Loucy (cell line): ENCODE data around the gene PCDHGB7.
A peak's percentile ranks its signal among the peaks of the same experiment; 100 is the strongest.

ENCODE experiments used
- EZH2phosphoT487 ChIP-seq: fragments of 200-600 bp; IDR thresholded peaks from 2 replicates; pipeline ENCODE4 v1.6.1; 2018; ENCODE audit warnings: antibody characterized with exemption, mild to moderate bottlenecking, moderate library complexity, borderline replicate concordance
- TF ChIP-seq, protein P1 (sequence below): fragments of 200-600 bp; sonication (generic); conservative IDR thresholded peaks from 2 replicates; pipeline ENCODE4 v1.5.1; 2014; ENCODE audit warnings: mild to moderate bottlenecking, antibody characterized with exemption, low read length

DNA sequence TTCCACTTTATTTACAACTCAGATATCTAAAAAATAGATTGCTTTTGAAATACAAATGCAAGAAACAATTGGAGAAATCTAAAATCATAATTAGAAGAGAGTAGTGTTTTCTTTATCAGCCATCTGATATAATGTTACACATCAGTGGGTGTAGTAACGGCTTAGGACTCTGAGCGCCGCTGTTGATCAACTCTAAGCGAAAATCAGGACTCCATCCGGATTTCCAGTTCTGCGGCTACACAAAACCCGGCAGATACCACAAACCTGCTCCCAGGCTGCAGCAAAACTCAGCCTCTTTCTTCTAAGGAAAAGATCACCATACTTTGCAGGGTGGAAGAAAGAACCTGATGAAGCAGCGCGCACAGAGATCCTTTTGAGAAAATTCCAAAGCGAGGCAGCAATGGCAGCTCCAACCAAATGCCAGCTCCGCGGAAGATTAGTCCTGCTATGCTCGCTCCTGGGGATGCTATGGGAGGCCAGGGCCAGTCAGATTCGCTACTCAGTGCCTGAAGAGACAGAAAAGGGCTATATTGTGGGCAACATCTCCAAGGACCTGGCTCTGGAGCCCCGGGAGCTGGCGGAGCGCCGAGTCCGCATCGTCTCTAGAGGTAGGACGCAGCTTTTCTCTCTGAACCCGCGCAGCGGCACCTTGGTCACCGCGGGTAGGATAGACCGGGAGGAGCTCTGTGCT lies 14.8 kb upstream of the PCDHGB7 start, which contains the start of gene PCDHGA9:
- TF ChIP-seq, protein P1, sequence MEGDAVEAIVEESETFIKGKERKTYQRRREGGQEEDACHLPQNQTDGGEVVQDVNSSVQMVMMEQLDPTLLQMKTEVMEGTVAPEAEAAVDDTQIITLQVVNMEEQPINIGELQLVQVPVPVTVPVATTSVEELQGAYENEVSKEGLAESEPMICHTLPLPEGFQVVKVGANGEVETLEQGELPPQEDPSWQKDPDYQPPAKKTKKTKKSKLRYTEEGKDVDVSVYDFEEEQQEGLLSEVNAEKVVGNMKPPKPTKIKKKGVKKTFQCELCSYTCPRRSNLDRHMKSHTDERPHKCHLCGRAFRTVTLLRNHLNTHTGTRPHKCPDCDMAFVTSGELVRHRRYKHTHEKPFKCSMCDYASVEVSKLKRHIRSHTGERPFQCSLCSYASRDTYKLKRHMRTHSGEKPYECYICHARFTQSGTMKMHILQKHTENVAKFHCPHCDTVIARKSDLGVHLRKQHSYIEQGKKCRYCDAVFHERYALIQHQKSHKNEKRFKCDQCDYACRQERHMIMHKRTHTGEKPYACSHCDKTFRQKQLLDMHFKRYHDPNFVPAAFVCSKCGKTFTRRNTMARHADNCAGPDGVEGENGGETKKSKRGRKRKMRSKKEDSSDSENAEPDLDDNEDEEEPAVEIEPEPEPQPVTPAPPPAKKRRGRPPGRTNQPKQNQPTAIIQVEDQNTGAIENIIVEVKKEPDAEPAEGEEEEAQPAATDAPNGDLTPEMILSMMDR = peak; percentile 36
- no peak for TF ChIP-seq EZH2phosphoT487
